ENCODE results near the gene ARHGAP10. TPM values are rescaled to one million over a fixed set of nuclear protein-coding genes. Genes with fewer than 3 reads are reported as not detected.

ARHGAP10 gene
- total and polyA plus RNA-seq, 10 of the 15 experiments (the other 5 are each of a cell fraction or from before 2014, with no cell fraction given) = 1.3 to 25.8 (median 17.2) TPM

GRCh38 chr4:147943159-147943638 lies 211.3 kb downstream of the ARHGAP10 start (continued):
- TF ChIP-seq BCLAF1 (IDR thresholded peaks at IDR 0.05) = no peak
- peak; percentile 38; the same call in 1 of the 2 replicates for TF ChIP-seq IRF5 (IDR thresholded peaks at IDR 0.05; ENCODE audit: borderline replicate concordance)
- TF ChIP-seq SMARCA5 (IDR thresholded peaks at IDR 0.05) = no peak
- 0 out of 2 replicates have a peak, but pooled peaks have one; percentile 57 for TF ChIP-seq GATAD2B (conservative IDR thresholded peaks at IDR 0.05; ENCODE audit: low read depth)
- peak; percentile 92 for TF ChIP-seq SKIL (IDR thresholded peaks at IDR 0.05; ENCODE audit: low read depth, poor library complexity, severe bottlenecking)
- no peak for TF ChIP-seq IRF3 (IDR thresholded peaks at IDR 0.05)
- TF ChIP-seq USF2 (IDR thresholded peaks at IDR 0.05; ENCODE audit: borderline replicate concordance, low read depth, low read length) = no peak
- peak; percentile 67; the same call in 1 of the 2 replicates for TF ChIP-seq ZNF24 (IDR thresholded peaks at IDR 0.05)
- peak; percentile 99 for TF ChIP-seq DPF2 (IDR thresholded peaks at IDR 0.05)
- TF ChIP-seq GABPA (IDR thresholded peaks at IDR 0.05; ENCODE audit: low read depth) = no peak
- peak; percentile 72 to 74 for TF ChIP-seq BHLHE40 (IDR thresholded peaks at IDR 0.05; ENCODE audit: borderline replicate concordance in 1 of 2, low read depth in 2 of 2, low read length in 1 of 2)
- TF ChIP-seq SUPT20H (IDR thresholded peaks at IDR 0.05; ENCODE audit: borderline replicate concordance, control insufficient read depth, low read depth, low read length) = no peak
- TF ChIP-seq ZNF274 (IDR thresholded peaks at IDR 0.05; ENCODE audit: insufficient read depth, insufficient read length) = no peak
- no peak for TF ChIP-seq MYC (IDR thresholded peaks at IDR 0.05; ENCODE audit: insufficient read depth, insufficient read length, insufficient replicate concordance, low read length, severe bottlenecking)
- peak; percentile 91 for TF ChIP-seq IKZF1 (conservative IDR thresholded peaks at IDR 0.05)
- no peak for TF ChIP-seq KDM1A (IDR thresholded peaks at IDR 0.05; ENCODE audit: borderline replicate concordance)

All from GM12878 (cell line).